Stimulated activated CD8-positive, alpha-beta memory T cell treated with anti-CD3 and anti-CD28 coated beads, Interleukin-7, amount 100 ng/mL, for 24 hours (primary cell): Measurements from ENCODE around the gene KRTCAP2.
"Not testable (repeated sequence)": the region's sequence is repeated elsewhere in the genome, so short reads cannot be mapped to it uniquely, and the experiment has no call there.

Experiments used
- DNase-seq: peaks from one replicate; pipeline ENCODE4 v3.0.0-alpha.2; 2020; ENCODE audit warnings: low read depth

The KRTCAP2 gene

GRCh38 chr1:155199792-155200191, 26.7 kb upstream of the KRTCAP2 start:
- no peak for DNase-seq

GRCh38 chr1:155198547-155198906, 25.4 kb upstream of the KRTCAP2 start:
- DNase-seq: no peak

GRCh38 chr1:155197901-155198546, 24.9 kb upstream of the KRTCAP2 start:
- DNase-seq: no peak

GRCh38 chr1:155196893-155197638, 24.0 kb upstream of the KRTCAP2 start:
- no peak for DNase-seq

- no peak for DNase-seq
These were observed 23.2 kb upstream of the KRTCAP2 start for GRCh38 chr1:155196103-155196892.

- no peak for DNase-seq
These were observed 22.3 kb upstream of the KRTCAP2 start for GRCh38 chr1:155195201-155196102.

GRCh38 chr1:155193991-155194240, 20.8 kb upstream of the KRTCAP2 start:
- not testable (repeated sequence) for DNase-seq

GRCh38 chr1:155193275-155193990, 20.3 kb upstream of the KRTCAP2 start:
- peak; percentile 51 for DNase-seq

GRCh38 chr1:155192346-155193274, 19.5 kb upstream of the KRTCAP2 start:
- no peak for DNase-seq

- no peak for DNase-seq
These were observed 18.8 kb upstream of the KRTCAP2 start for GRCh38 chr1:155191904-155192303.

- not testable (repeated sequence) for DNase-seq
These were observed 16.8 kb upstream of the KRTCAP2 start for GRCh38 chr1:155189926-155190325.

GRCh38 chr1:155188268-155188667, 15.2 kb upstream of the KRTCAP2 start:
- no peak for DNase-seq

- DNase-seq: no peak
These were observed 14.4 kb upstream of the KRTCAP2 start for GRCh38 chr1:155187456-155187891.

- no peak for DNase-seq
These were observed 13.8 kb upstream of the KRTCAP2 start for GRCh38 chr1:155186794-155187455.

GRCh38 chr1:155186067-155186793, 13.1 kb upstream of the KRTCAP2 start:
- DNase-seq: no peak

- no peak for DNase-seq
These were observed 12.6 kb upstream of the KRTCAP2 start for GRCh38 chr1:155185783-155186066.

GRCh38 chr1:155184835-155185782, 12.0 kb upstream of the KRTCAP2 start:
- DNase-seq: no peak

- DNase-seq: no peak
These were observed 11.3 kb upstream of the KRTCAP2 start for GRCh38 chr1:155184351-155184811.
